HCT116 (cell line): ENCODE data around the gene ERCC4. TPM values are rescaled to one million over a fixed set of nuclear protein-coding genes. Genes with fewer than 3 reads are reported as not detected.

Experiments
- ATAC-seq: fragments of 200-7000 bp; cut with Tn5 transposase; 2 replicates; pipeline ENCODE4 v1.9.1; 2020; ENCODE audit warnings: mild to moderate bottlenecking, moderate library complexity
- BruUV-seq: library from RNA; stranded (reverse); fragments of 400-500 nt; replicated peaks from 2 replicates; lab custom pipeline; 2021; lab: Mats Ljungman, UMichigan
- CTCF ChIA-PET: fragments of 300-600 bp; sonication (Branson Sonifier 250); formaldehyde crosslinking; loops from one replicate; lab custom pipeline; 2021; ENCODE audit warnings: antibody characterized with exemption; lab: Charles Lee
- POLR2A ChIA-PET: fragments of 300-600, 350-600 bp; sonication (Branson Sonifier 250); formaldehyde crosslinking; loops from one replicate; lab custom pipeline; 2021; ENCODE audit warnings: antibody characterized with exemption; lab: Charles Lee
- RAD21 ChIA-PET, 2 experiments: fragments of 300-600 bp; sonication (Branson Sonifier 250); formaldehyde crosslinking; loops; one replicate each; lab custom pipeline; 2023; ENCODE audit warnings: low total read pairs in 2 of 2; ENCODE audit not compliant: uncharacterized antibody in 2 of 2, unreplicated experiment in 2 of 2, low non-redundant PET in 1 of 2; lab: Charles Lee
- DNase-seq: peaks from one replicate; pipeline ENCODE4 v3.0.0-alpha.2; 2010; ENCODE audit warnings: low read depth, low spot score
- H2AFZ ChIP-seq: fragments of 200-600 bp; shearing (Covaris generic), sonication (generic); 2 replicates; pipeline ENCODE4 v1.6.1; 2017; ENCODE audit warnings: low read depth, mixed run types, mixed read lengths, antibody characterized with exemption, low read length; ENCODE audit not compliant: poor library complexity, severe bottlenecking
- H3K27ac ChIP-seq: 2 replicates; pipeline ENCODE4 v1.5.1; 2012; ENCODE audit warnings: low read depth, low read length
- H3K27me3 ChIP-seq: fragments of 200-600 bp; sonication (generic); 2 replicates; pipeline ENCODE4 v1.6.1; 2016; ENCODE audit warnings: mixed run types, low read length, mixed read lengths; ENCODE audit not compliant: insufficient read depth
- H3K36me3 ChIP-seq, 2 experiments: fragments of 200-500 bp in 1 of 2; fragments of 200-600 bp in 1 of 2; sonication (Bioruptor generic) in 1 of 2; sonication (generic) in 1 of 2; 2 replicates each; pipeline versions ENCODE4 v1.5.1 to v1.6.1; 2014 to 2016; ENCODE audit warnings: low read length in 2 of 2, inconsistent platforms in 1 of 2, mixed read lengths in 1 of 2, mixed run types in 1 of 2; ENCODE audit not compliant: insufficient read depth in 2 of 2, control insufficient read depth in 1 of 2
- H3K4me1 ChIP-seq, 2 experiments: fragments of 200-600 bp in 1 of 2; sonication (generic) in 1 of 2; 2 replicates each; pipeline versions ENCODE4 v1.5.1 to v1.6.1; 2012 to 2017; ENCODE audit warnings: low read length in 2 of 2, inconsistent platforms in 1 of 2, mild to moderate bottlenecking in 1 of 2, mixed read lengths in 1 of 2, mixed run types in 1 of 2, moderate library complexity in 1 of 2; ENCODE audit not compliant: insufficient read depth in 2 of 2, control insufficient read depth in 1 of 2
- H3K4me2 ChIP-seq: fragments of 200-600 bp; sonication (generic); 2 replicates; pipeline ENCODE4 v1.6.1; 2017; ENCODE audit warnings: mixed run types, low read length, mixed read lengths
- H3K4me3 ChIP-seq, 2 experiments: fragments of 200-600 bp in 1 of 2; sonication (generic) in 1 of 2; replicated peaks in 1 of 2; 2 replicates each; pipeline ENCODE4 v1.5.1; 2011 to 2016; ENCODE audit warnings: low read length in 2 of 2, control low read depth in 1 of 2, low read depth in 1 of 2, mild to moderate bottlenecking in 1 of 2, mixed read lengths in 1 of 2, mixed run types in 1 of 2
- H3K79me2 ChIP-seq: fragments of 200-600 bp; sonication (generic); 2 replicates; pipeline ENCODE4 v1.6.1; 2017; ENCODE audit warnings: mild to moderate bottlenecking, mixed run types, low read length, moderate library complexity, mixed read lengths; ENCODE audit not compliant: insufficient read depth
- H3K9ac ChIP-seq: fragments of 200-600 bp; sonication (generic); 2 replicates; pipeline ENCODE4 v1.6.1; 2016; ENCODE audit warnings: low read length, mixed read lengths
- H3K9me2 ChIP-seq: fragments of 200-600 bp; sonication (generic), shearing (Covaris generic); 2 replicates; pipeline ENCODE4 v1.6.1; 2017; ENCODE audit warnings: mixed run types, mild to moderate bottlenecking, moderate library complexity; ENCODE audit not compliant: insufficient read depth
- H3K9me3 ChIP-seq, 2 experiments: fragments of 200-500 bp in 1 of 2; fragments of 200-600 bp in 1 of 2; sonication (Bioruptor generic) in 1 of 2; sonication (generic) in 1 of 2; 2 replicates each; pipeline ENCODE4 v1.6.1; 2014 to 2017; ENCODE audit warnings: low read length in 2 of 2, mixed read lengths in 2 of 2, inconsistent platforms in 1 of 2, low read depth in 1 of 2, mild to moderate bottlenecking in 1 of 2, mixed run types in 1 of 2, moderate library complexity in 1 of 2; ENCODE audit not compliant: control insufficient read depth in 1 of 2, insufficient read depth in 1 of 2
- H4K20me1 ChIP-seq: fragments of 200-600 bp; sonication (generic), shearing (Covaris generic); 2 replicates; pipeline ENCODE4 v1.6.1; 2017; ENCODE audit warnings: mixed run types, mild to moderate bottlenecking, moderate library complexity; ENCODE audit not compliant: insufficient read depth
- ATF3 ChIP-seq: IDR thresholded peaks from 2 replicates; pipeline ENCODE4 v1.6.1; 2012
- CBX3 ChIP-seq: IDR thresholded peaks from 2 replicates; pipeline ENCODE4 v1.6.1; 2012; ENCODE audit warnings: low read depth
- CEBPB ChIP-seq: IDR thresholded peaks from 2 replicates; pipeline ENCODE4 v1.6.1; 2012; ENCODE audit warnings: low read depth
- CTCF ChIP-seq, 3 experiments: fragments of 200-600 bp in 1 of 3; sonication (generic) in 1 of 3; IDR thresholded peaks in 2 of 3; conservative IDR thresholded peaks in 1 of 3; 2 replicates each; pipeline ENCODE4 v1.5.1; 2012 to 2017; ENCODE audit warnings: low read depth in 2 of 3, low read length in 2 of 3, antibody characterized with exemption in 1 of 3, borderline replicate concordance in 1 of 3, control low read depth in 1 of 3, mild to moderate bottlenecking in 1 of 3, mixed read lengths in 1 of 3, mixed run types in 1 of 3, moderate library complexity in 1 of 3; ENCODE audit not compliant: insufficient read depth in 1 of 3
- ELF1 ChIP-seq: IDR thresholded peaks from 2 replicates; pipeline ENCODE4 v1.6.1; 2012; ENCODE audit warnings: low read depth, borderline replicate concordance
- EZH2phosphoT487 ChIP-seq: fragments of 200-600 bp; IDR thresholded peaks from 2 replicates; pipeline ENCODE4 v1.6.1; 2018; ENCODE audit warnings: antibody characterized with exemption, borderline replicate concordance
- FOSL1 ChIP-seq: IDR thresholded peaks from 2 replicates; pipeline ENCODE4 v1.6.1; 2012; ENCODE audit warnings: low read depth
- MAX ChIP-seq: IDR thresholded peaks from 2 replicates; pipeline ENCODE4 v1.6.1; 2012
- POLR2AphosphoS5 ChIP-seq: IDR thresholded peaks from 2 replicates; pipeline ENCODE4 v1.6.1; 2011; ENCODE audit warnings: mild to moderate bottlenecking, low read depth, low read length, moderate library complexity
- REST ChIP-seq: IDR thresholded peaks from 2 replicates; pipeline ENCODE4 v1.6.1; 2012; ENCODE audit warnings: low read depth
- SIN3A ChIP-seq: IDR thresholded peaks from 2 replicates; pipeline ENCODE4 v1.6.1; 2012; ENCODE audit warnings: low read depth
- SP1 ChIP-seq: IDR thresholded peaks from 2 replicates; pipeline ENCODE4 v1.6.1; 2012; ENCODE audit warnings: low read depth
- TCF7L2 ChIP-seq: IDR thresholded peaks from 2 replicates; pipeline ENCODE4 v1.7.0; 2011; ENCODE audit warnings: borderline replicate concordance, inconsistent platforms; ENCODE audit not compliant: insufficient read depth, insufficient read length; ENCODE audit errors: extremely low read depth
- ZFX ChIP-seq: fragments of 450-650 bp; IDR thresholded peaks from 2 replicates; pipeline ENCODE4 v1.6.1; 2017
- ZNF274 ChIP-seq: fragments of 200-500 bp; sonication (Bioruptor generic); IDR thresholded peaks from 2 replicates; pipeline ENCODE4 v1.6.1; 2014; ENCODE audit warnings: mild to moderate bottlenecking, low read depth, low read length, inconsistent platforms
- intact Hi-C: fragments of 100-400 bp; cut with micrococcal nuclease; formaldehyde crosslinking; loops from 2 replicates; pipeline ENCODE4 v1.10.0; 2022
- total RNA-seq: library from RNA; stranded (reverse); gene quantifications from one replicate; pipeline ENCODE4 v1.2.1, GENCODE V29; 2021; ENCODE audit not compliant: unreplicated experiment

ERCC4 gene
- total RNA-seq, 1 experiment from 2014 or later: 10.4 TPM

GRCh38 chr16:13937411-13937810 lies 17.5 kb downstream of the ERCC4 start:
- Histone ChIP-seq H3K9ac (no peak overlapping the region), H3K79me2 (no peaks in the 10 kb centered on the region), H3K9me2 (no peaks in the 10 kb centered on the region), H4K20me1 (no peaks in the 10 kb centered on the region), H3K27ac (no peak overlapping the region), H3K9me3 (no peaks in the 10 kb centered on the region), H3K4me3 (no peak overlapping the region), H3K27me3 (no peaks in the 10 kb centered on the region), H3K4me2 (no peak overlapping the region), H3K4me1 (peaks cover 0 to 6% of the 10 kb centered on the region in 2 experiments; a peak in 3 of 4 replicates), H3K36me3 (peaks cover 0 to 14% of the 10 kb centered on the region in 2 experiments; a peak in 1 of 4 replicates), H2AFZ (no peak overlapping the region)
- CTCF ChIA-PET: no interaction called here
- ATAC-seq (no peak), DNase-seq (no peak)
- RAD21 ChIA-PET: no interaction called here
- intact Hi-C loops: no loop called here
- POLR2A ChIA-PET: no interaction called here
- no TSS peak for BruUV-seq
- no peak for TF ChIP-seq ATF3
- no peak for TF ChIP-seq CEBPB
- TF ChIP-seq SIN3A: no peak
- no peak for TF ChIP-seq CTCF (IDR thresholded peaks at IDR 0.05 in 2 of 3, conservative IDR thresholded peaks at IDR 0.05 in 1 of 3; ENCODE audit: borderline replicate concordance in 1 of 3, insufficient read depth in 1 of 3, low read depth in 2 of 3, low read length in 2 of 3)
- TF ChIP-seq MAX: no peak
- TF ChIP-seq SP1: no peak
- no peak for TF ChIP-seq ZFX
- no peak for TF ChIP-seq FOSL1
- no peak for TF ChIP-seq EZH2phosphoT487
- no peak for TF ChIP-seq ELF1
- TF ChIP-seq ZNF274: no peak
- no peak for TF ChIP-seq POLR2AphosphoS5
- TF ChIP-seq REST: no peak
- no peak for TF ChIP-seq CBX3
- TF ChIP-seq TCF7L2: no peak
